Measurements from ENCODE around the gene ADSS1.

GRCh38 chr14:104743461-104744380, 19.7 kb downstream of the ADSS1 start:
- TF ChIP-seq, protein P1, sequence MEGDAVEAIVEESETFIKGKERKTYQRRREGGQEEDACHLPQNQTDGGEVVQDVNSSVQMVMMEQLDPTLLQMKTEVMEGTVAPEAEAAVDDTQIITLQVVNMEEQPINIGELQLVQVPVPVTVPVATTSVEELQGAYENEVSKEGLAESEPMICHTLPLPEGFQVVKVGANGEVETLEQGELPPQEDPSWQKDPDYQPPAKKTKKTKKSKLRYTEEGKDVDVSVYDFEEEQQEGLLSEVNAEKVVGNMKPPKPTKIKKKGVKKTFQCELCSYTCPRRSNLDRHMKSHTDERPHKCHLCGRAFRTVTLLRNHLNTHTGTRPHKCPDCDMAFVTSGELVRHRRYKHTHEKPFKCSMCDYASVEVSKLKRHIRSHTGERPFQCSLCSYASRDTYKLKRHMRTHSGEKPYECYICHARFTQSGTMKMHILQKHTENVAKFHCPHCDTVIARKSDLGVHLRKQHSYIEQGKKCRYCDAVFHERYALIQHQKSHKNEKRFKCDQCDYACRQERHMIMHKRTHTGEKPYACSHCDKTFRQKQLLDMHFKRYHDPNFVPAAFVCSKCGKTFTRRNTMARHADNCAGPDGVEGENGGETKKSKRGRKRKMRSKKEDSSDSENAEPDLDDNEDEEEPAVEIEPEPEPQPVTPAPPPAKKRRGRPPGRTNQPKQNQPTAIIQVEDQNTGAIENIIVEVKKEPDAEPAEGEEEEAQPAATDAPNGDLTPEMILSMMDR (IDR thresholded peaks at IDR 0.05 in 8 of 11, conservative IDR thresholded peaks at IDR 0.05 in 3 of 11), result no peak
- TF ChIP-seq POLR2AphosphoS5 (IDR thresholded peaks at IDR 0.05), result no peak
- TF ChIP-seq POLR2A (IDR thresholded peaks at IDR 0.05), result no peak
